ENCODE measurements around the gene IQSEC1. TPM values are rescaled to one million over a fixed set of nuclear protein-coding genes. Genes with fewer than 3 reads are reported as not detected.

The IQSEC1 gene
- total and polyA plus RNA-seq, 2 donors (not counting 1 experiment from before 2014, with no cell fraction given): 96.7 to 222 TPM

- ChIA-PET CTCF (interaction anchor here (1.3 to 5.8 kb wide), 3 partner anchors 19 to 306 kb away, joined by 3 to 64 read pairs (median 3); no protein-coding TSS in a partner anchor), POLR2A (interaction anchor here (1.3 to 1.9 kb wide), 3 partner anchors 13 to 302 kb away, joined by 3 to 4 read pairs (median 4); no protein-coding TSS in a partner anchor)
- Histone ChIP-seq H2AFZ (ENCODE audit: insufficient read depth, low read depth, low read length, poor library complexity, severe bottlenecking) (no peak overlapping the region), H3K4me2 (replicated peaks; ENCODE audit: low read depth, low read length, poor library complexity, severe bottlenecking) (peak overlapping the region; percentile 70), H3K27ac (ENCODE audit: low read length in 2 of 2) (peak overlapping the region; percentile 98 to 99), H4K20me1 (ENCODE audit: control insufficient read depth, insufficient read depth, low read length, poor library complexity, severe bottlenecking) (no peaks in the 10 kb centered on the region), H3K4me1 (ENCODE audit: control insufficient read depth in 2 of 2, insufficient read depth in 2 of 2, low read length in 2 of 2) (peaks cover 68 to 70% of the 10 kb centered on the region in 2 donors), H3K27me3 (replicated peaks in 1 of 4; ENCODE audit: control extremely low read depth in 1 of 4, control insufficient read depth in 3 of 4, insufficient read depth in 4 of 4, low read length in 3 of 4) (peaks cover 0 to 3% (median 0%) of the 10 kb centered on the region in 4 experiments), H3K9ac (ENCODE audit: low read length) (peak overlapping the region; percentile 51), H3K36me3 (replicated peaks in 1 of 2; ENCODE audit: control extremely low read depth in 1 of 2, control insufficient read depth in 1 of 2, extremely low read depth in 1 of 2, insufficient read depth in 2 of 2, low read length in 1 of 2) (no peaks in the 10 kb centered on the region), H3K9me3 (ENCODE audit: control extremely low read depth in 1 of 3, control insufficient read depth in 2 of 3, insufficient read depth in 1 of 3, low read length in 2 of 3) (peaks cover 0 to 6% (median 0%) of the 10 kb centered on the region in 3 donors), H3K79me2 (ENCODE audit: control insufficient read depth, insufficient read depth, low read length) (peaks cover 11% of the 10 kb centered on the region), H3K4me3 (ENCODE audit: control extremely low read depth in 1 of 5, extremely low read depth in 1 of 5, insufficient read depth in 1 of 5, low read depth in 2 of 5, low read length in 4 of 5) (no peak overlapping the region)
- TF ChIP-seq CTCF (IDR thresholded peaks at IDR 0.05): no peak
- no peak for TF ChIP-seq EZH2 (IDR thresholded peaks at IDR 0.05; ENCODE audit: borderline replicate concordance, insufficient read depth, low read depth, low read length, poor library complexity, severe bottlenecking)
- intact Hi-C loops (cut with micrococcal nuclease): loop anchor here (5.0 to 10.0 kb wide), 4 partner anchors 90 to 1835 kb away; partner anchors contain the start of genes CHCHD4 and NR2C2
- peak overlapping the region; percentile 96 for H3K27ac Mint-ChIP-seq
- 90% methylated on average over 13 of the region's 13 CpGs for WGBS (ENCODE audit: insufficient coverage)
- ATAC-seq (ENCODE audit: low read depth): no peak
- no peaks in the 10 kb centered on the region for H3K27me3 Mint-ChIP-seq
- peaks cover 67% of the 10 kb centered on the region for H3K4me1 Mint-ChIP-seq
- peak overlapping the region; percentile 64 for H3K4me3 Mint-ChIP-seq
- no peaks in the 10 kb centered on the region for H3K9me3 Mint-ChIP-seq (ENCODE audit: insufficient read depth)
- no peak for DNase-seq
These were observed 38.8 kb upstream of the IQSEC1 start for GRCh38 chr3:13111873-13112520.
